KMS-11 (cell line): Measurements from ENCODE around the gene ARID4A.
"Not testable (repeated sequence)": the region's sequence is repeated elsewhere in the genome, so short reads cannot be mapped to it uniquely, and the experiment has no call there.

ENCODE experiments used
- H2AFZ ChIP-seq: fragments of 200-600 bp; sonication (generic); 2 replicates; pipeline ENCODE4 v1.6.1; 2016; ENCODE audit warnings: antibody characterized with exemption, mixed run types, low read depth
- H3K27ac ChIP-seq: fragments of 200-600 bp; sonication (generic); 2 replicates; pipeline ENCODE4 v1.6.1; 2016; ENCODE audit warnings: mild to moderate bottlenecking, mixed run types
- H3K27me3 ChIP-seq: fragments of 200-600 bp; sonication (generic); 2 replicates; pipeline ENCODE4 v1.6.1; 2017; ENCODE audit warnings: mild to moderate bottlenecking, low read depth, mixed run types, moderate library complexity; ENCODE audit not compliant: insufficient read depth
- H3K36me3 ChIP-seq: fragments of 200-600 bp; sonication (generic); 2 replicates; pipeline ENCODE4 v1.6.1; 2017; ENCODE audit warnings: mild to moderate bottlenecking, mixed run types; ENCODE audit not compliant: insufficient read depth
- H3K4me1 ChIP-seq: fragments of 200-600 bp; sonication (generic); 2 replicates; pipeline ENCODE4 v1.6.1; 2016; ENCODE audit warnings: mild to moderate bottlenecking, low read depth, mixed run types; ENCODE audit not compliant: poor library complexity, severe bottlenecking
- H3K4me2 ChIP-seq: fragments of 200-600 bp; sonication (generic); 2 replicates; pipeline ENCODE4 v1.7.0; 2016; ENCODE audit warnings: mild to moderate bottlenecking, mixed run types
- H3K4me3 ChIP-seq: fragments of 200-600 bp; sonication (generic); IDR thresholded peaks from 2 replicates; pipeline ENCODE4 v1.6.1; 2017; ENCODE audit warnings: low read depth, low read length, mixed read lengths; ENCODE audit not compliant: insufficient read depth
- H3K79me2 ChIP-seq: fragments of 200-600 bp; sonication (generic); 2 replicates; pipeline ENCODE4 v1.6.1; 2016; ENCODE audit warnings: low read depth, mixed run types; ENCODE audit not compliant: insufficient read depth
- H3K9ac ChIP-seq: fragments of 200-600 bp; sonication (generic); 2 replicates; pipeline ENCODE4 v1.6.1; 2016; ENCODE audit warnings: mild to moderate bottlenecking, mixed run types
- H4K20me1 ChIP-seq: fragments of 200-600 bp; sonication (generic); 2 replicates; pipeline ENCODE4 v1.6.1; 2016; ENCODE audit warnings: mild to moderate bottlenecking, mixed run types; ENCODE audit not compliant: insufficient read depth
- TF ChIP-seq, protein P1 (sequence below): fragments of 200-600 bp; sonication (generic); conservative IDR thresholded peaks from 2 replicates; pipeline ENCODE4 v1.6.1; 2017; ENCODE audit warnings: low read depth, mild to moderate bottlenecking, antibody characterized with exemption, low read length, moderate library complexity, mixed read lengths

Gene ARID4A

DNA sequence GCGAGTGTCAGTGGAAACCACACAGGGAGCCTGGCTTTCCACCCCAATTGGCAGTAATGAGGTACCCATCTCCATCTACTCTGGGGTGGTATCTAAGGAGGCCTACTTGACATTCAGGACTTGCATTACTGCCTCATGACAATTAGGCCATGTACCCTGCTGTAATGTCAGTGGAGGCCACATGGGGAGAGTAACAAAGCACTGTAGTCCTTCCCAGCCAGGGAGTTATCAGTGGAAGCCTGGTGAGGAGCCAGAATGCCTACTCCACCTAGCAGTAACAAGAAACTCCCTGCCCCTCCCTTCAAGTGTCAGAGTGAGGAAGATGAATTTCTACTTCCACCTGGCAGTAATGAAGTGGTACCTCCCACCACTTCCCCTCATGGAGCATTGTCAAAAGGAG is 116.5 kb downstream of the ARID4A start:
- Histone ChIP-seq H3K36me3 (no peaks in the 10 kb centered on the region), H3K27ac (no peak overlapping the region)

DNA sequence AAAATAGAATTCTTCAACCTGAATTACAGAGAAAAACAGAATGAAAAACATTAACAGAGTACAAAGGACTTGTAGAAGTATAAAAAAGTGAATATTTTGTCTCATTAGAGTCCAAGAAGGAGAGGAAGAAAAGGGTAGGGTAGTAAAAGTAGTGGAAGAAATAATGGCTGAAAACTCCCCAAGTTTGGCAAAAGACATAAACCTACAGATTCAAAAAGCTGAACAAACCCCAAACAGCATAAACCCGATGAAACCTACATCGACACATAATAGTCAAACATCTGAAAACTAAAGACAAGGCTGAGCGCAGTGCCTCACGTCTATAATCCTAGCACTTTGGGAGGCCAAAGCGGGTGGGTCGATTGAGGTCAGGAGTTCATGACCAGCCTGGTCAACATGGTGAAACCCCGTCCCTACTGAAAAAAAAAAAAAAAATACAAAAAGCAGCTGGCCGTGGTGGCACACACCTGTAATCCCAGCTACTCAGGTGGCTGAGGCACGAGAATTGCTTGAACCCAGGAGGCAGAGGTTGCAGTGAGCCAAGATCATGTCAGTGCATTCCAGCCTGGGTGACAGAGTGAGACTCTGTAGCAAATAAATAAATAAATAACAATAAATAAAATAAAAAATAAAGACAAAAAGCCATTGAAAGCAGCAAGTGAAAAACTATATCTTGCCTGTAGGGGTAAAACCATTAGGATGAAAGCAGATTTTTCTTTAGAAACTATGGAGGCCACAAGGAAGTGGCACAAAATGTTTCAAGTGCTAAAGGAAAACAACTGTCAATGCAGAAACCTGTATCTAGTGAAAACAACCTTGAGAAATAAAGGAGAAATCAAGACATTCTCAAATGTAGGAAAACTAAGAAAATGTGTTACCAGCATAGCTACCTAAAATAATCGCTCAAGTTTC is 117.5 kb downstream of the ARID4A start:
- H3K36me3 ChIP-seq: no peaks in the 10 kb centered on the region
- H3K9ac ChIP-seq: no peak overlapping the region
- no peaks in the 10 kb centered on the region for H3K79me2 ChIP-seq
- H2AFZ ChIP-seq: no peak overlapping the region
- H3K27ac ChIP-seq: no peak overlapping the region
- H3K4me1 ChIP-seq: no peaks in the 10 kb centered on the region
- H3K4me2 ChIP-seq: no peak overlapping the region
- TF ChIP-seq, protein P1, sequence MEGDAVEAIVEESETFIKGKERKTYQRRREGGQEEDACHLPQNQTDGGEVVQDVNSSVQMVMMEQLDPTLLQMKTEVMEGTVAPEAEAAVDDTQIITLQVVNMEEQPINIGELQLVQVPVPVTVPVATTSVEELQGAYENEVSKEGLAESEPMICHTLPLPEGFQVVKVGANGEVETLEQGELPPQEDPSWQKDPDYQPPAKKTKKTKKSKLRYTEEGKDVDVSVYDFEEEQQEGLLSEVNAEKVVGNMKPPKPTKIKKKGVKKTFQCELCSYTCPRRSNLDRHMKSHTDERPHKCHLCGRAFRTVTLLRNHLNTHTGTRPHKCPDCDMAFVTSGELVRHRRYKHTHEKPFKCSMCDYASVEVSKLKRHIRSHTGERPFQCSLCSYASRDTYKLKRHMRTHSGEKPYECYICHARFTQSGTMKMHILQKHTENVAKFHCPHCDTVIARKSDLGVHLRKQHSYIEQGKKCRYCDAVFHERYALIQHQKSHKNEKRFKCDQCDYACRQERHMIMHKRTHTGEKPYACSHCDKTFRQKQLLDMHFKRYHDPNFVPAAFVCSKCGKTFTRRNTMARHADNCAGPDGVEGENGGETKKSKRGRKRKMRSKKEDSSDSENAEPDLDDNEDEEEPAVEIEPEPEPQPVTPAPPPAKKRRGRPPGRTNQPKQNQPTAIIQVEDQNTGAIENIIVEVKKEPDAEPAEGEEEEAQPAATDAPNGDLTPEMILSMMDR: no peak
- no peak overlapping the region for H3K4me3 ChIP-seq
- no peaks in the 10 kb centered on the region for H4K20me1 ChIP-seq
- H3K27me3 ChIP-seq: no peaks in the 10 kb centered on the region

More for the DNA sequence above, 116.5 kb downstream of the ARID4A start:
- Histone ChIP-seq H3K79me2 (no peaks in the 10 kb centered on the region), H3K27me3 (no peaks in the 10 kb centered on the region), H3K4me1 (no peaks in the 10 kb centered on the region), H3K4me3 (no peak overlapping the region), H2AFZ (no peak overlapping the region), H4K20me1 (no peaks in the 10 kb centered on the region), H3K4me2 (no peak overlapping the region), H3K9ac (no peak overlapping the region)
- TF ChIP-seq, protein P1: no peak

GRCh38 chr14:58416934-58417333 is 118.6 kb downstream of the ARID4A start:
- not testable (repeated sequence) for H4K20me1 ChIP-seq, H3K79me2 ChIP-seq, H3K36me3 ChIP-seq, H3K27me3 ChIP-seq, H3K27ac ChIP-seq, H3K4me1 ChIP-seq, H3K4me2 ChIP-seq, H2AFZ ChIP-seq, H3K4me3 ChIP-seq, H3K9ac ChIP-seq
